Peyer's patch (tissue), 4 donors: Measurements from ENCODE around the gene BRD9. TPM values are rescaled to one million over a fixed set of nuclear protein-coding genes. Genes with fewer than 3 reads are reported as not detected.

ENCODE experiments used
- DNase-seq, 3 donors: peaks; one replicate each; pipeline ENCODE4 v3.0.0-alpha.2; 2017 to 2019
- H3K27ac ChIP-seq, 4 donors: fragments of 200-600 bp; sonication (generic); one replicate each; pipeline ENCODE4 v1.5.1; 2016 to 2019
- H3K27me3 ChIP-seq, 2 donors: fragments of 200-600 bp; sonication (generic); one replicate each; pipeline ENCODE4 v1.5.1; 2019
- H3K36me3 ChIP-seq, 3 donors: fragments of 200-600 bp; sonication (generic); one replicate each; pipeline ENCODE4 v1.5.1; 2016 to 2019
- H3K4me1 ChIP-seq, 4 donors: fragments of 200-600 bp; sonication (generic); one replicate each; pipeline ENCODE4 v1.5.1; 2016 to 2019
- H3K4me3 ChIP-seq, 4 donors: fragments of 200-600 bp; sonication (generic); 1 replicate in 3 of 4; 2 replicates in 1 of 4; pipeline ENCODE4 v1.5.1; 2016 to 2019; ENCODE audit warnings: mild to moderate bottlenecking in 1 of 4
- H3K9me3 ChIP-seq, 4 donors: fragments of 200-600 bp; sonication (generic); one replicate each; pipeline ENCODE4 v1.5.1; 2016 to 2019; ENCODE audit warnings: mild to moderate bottlenecking in 1 of 4
- POLR2A ChIP-seq, 2 donors: fragments of 450-650 bp; IDR thresholded peaks; one replicate each; pipeline ENCODE4 v1.5.1; 2017; ENCODE audit warnings: antibody characterized with exemption in 2 of 2, mild to moderate bottlenecking in 2 of 2, moderate library complexity in 2 of 2
- total RNA-seq, 4 donors: library from RNA; depleted of rRNA; stranded (reverse); fragments of >200 nt; gene quantifications; one replicate each; pipeline ENCODE4 v1.1.0, GENCODE V29; 2016
- TF ChIP-seq, protein P1 (sequence below), 6 experiments: fragments of 450-650 bp in 4 of 6; fragments of 200-600 bp in 2 of 6; sonication (generic) in 1 of 6; IDR thresholded peaks; one replicate each; pipeline ENCODE4 v1.5.1; 2017 to 2019; ENCODE audit warnings: antibody characterized with exemption in 6 of 6, mild to moderate bottlenecking in 3 of 6, moderate library complexity in 1 of 6

BRD9 gene
- total RNA-seq, 4 donors from 2014 or later = 36.4 to 90.8 (median 65.4) TPM

- DNase-seq = no peak
- H3K27me3 ChIP-seq = no peaks in the 10 kb centered on the region
- no peak overlapping the region for H3K4me3 ChIP-seq
- no peaks in the 10 kb centered on the region for H3K9me3 ChIP-seq
- no peaks in the 10 kb centered on the region for H3K4me1 ChIP-seq
- H3K27ac ChIP-seq = no peak overlapping the region
- TF ChIP-seq, protein P1, sequence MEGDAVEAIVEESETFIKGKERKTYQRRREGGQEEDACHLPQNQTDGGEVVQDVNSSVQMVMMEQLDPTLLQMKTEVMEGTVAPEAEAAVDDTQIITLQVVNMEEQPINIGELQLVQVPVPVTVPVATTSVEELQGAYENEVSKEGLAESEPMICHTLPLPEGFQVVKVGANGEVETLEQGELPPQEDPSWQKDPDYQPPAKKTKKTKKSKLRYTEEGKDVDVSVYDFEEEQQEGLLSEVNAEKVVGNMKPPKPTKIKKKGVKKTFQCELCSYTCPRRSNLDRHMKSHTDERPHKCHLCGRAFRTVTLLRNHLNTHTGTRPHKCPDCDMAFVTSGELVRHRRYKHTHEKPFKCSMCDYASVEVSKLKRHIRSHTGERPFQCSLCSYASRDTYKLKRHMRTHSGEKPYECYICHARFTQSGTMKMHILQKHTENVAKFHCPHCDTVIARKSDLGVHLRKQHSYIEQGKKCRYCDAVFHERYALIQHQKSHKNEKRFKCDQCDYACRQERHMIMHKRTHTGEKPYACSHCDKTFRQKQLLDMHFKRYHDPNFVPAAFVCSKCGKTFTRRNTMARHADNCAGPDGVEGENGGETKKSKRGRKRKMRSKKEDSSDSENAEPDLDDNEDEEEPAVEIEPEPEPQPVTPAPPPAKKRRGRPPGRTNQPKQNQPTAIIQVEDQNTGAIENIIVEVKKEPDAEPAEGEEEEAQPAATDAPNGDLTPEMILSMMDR (IDR thresholded peaks at IDR 0.05) = no peak
- TF ChIP-seq POLR2A (IDR thresholded peaks at IDR 0.05) = no peak
- H3K36me3 ChIP-seq = peaks cover 0 to 31% (median 0%) of the 10 kb centered on the region in 3 donors
These were observed 32.0 kb downstream of the BRD9 start for GRCh38 chr5:860506-861150.

DNA sequence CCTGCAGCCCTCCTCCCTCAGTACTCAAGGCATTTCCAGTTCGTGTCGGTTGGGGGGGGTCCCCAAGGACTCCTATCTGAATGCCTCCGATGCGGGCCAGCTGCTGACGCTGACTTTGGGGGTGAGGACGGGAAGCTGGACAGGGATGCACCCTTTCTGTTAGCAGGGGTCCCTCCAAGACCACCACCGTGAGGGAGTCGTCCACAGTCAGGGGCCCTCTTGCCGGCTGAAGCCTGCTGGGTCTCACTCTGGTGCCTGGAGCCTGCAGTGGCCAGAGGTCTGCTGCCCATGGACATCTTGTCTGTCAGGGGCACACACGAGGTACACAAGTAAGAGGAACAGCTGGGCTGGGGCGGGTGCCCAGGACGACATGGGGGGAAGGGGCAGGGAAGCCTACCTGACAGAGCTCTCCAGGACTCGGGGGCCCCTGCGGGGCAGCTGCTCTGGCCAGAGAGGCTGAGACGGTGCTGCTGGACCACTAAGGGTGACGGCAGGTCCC is 32.8 kb downstream of the BRD9 start:
- Histone ChIP-seq H3K4me3 (no peak overlapping the region), H3K36me3 (peaks cover 0 to 23% (median 0%) of the 10 kb centered on the region in 3 donors), H3K27me3 (no peaks in the 10 kb centered on the region), H3K4me1 (no peaks in the 10 kb centered on the region), H3K27ac (no peak overlapping the region), H3K9me3 (no peaks in the 10 kb centered on the region)
- DNase-seq = no peak
- TF ChIP-seq POLR2A (IDR thresholded peaks at IDR 0.05) = no peak
- TF ChIP-seq, protein P1 (IDR thresholded peaks at IDR 0.05) = no peak

DNA sequence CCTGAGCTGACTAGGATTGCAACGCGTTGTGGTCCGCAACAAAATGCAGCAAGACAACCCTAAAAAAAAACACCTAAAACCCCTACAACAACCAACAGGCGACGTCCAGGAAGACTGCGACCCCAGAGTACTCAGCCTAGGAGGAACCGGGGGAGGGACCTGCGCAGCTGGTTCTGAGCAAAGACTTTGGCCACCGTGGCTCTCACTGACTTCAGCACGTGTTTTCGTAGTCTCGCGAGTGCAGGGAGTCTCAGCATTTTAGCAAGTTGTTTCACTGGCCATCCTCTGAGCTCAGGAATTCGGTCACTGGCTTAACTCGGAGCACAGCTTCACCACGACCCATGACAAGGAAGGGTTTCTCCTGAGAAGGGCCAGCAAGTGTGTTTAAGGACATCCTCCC is 33.2 kb downstream of the BRD9 start:
- Histone ChIP-seq H3K4me3 (no peak overlapping the region), H3K27me3 (no peaks in the 10 kb centered on the region), H3K9me3 (no peaks in the 10 kb centered on the region), H3K27ac (no peak overlapping the region), H3K4me1 (no peaks in the 10 kb centered on the region), H3K36me3 (peaks cover 0 to 19% (median 0%) of the 10 kb centered on the region in 3 donors)
- TF ChIP-seq POLR2A (IDR thresholded peaks at IDR 0.05) = no peak
- TF ChIP-seq, protein P1 (IDR thresholded peaks at IDR 0.05) = no peak
- no peak for DNase-seq

- DNase-seq = no peak
- TF ChIP-seq, protein P1 (IDR thresholded peaks at IDR 0.05) = no peak
- TF ChIP-seq POLR2A (IDR thresholded peaks at IDR 0.05) = no peak
- Histone ChIP-seq H3K27me3 (no peaks in the 10 kb centered on the region), H3K9me3 (no peaks in the 10 kb centered on the region), H3K27ac (no peak overlapping the region), H3K4me3 (no peak overlapping the region), H3K36me3 (peaks cover 0 to 12% (median 0%) of the 10 kb centered on the region in 3 donors), H3K4me1 (no peaks in the 10 kb centered on the region)
These were observed 33.9 kb downstream of the BRD9 start for GRCh38 chr5:858726-859125.

DNA sequence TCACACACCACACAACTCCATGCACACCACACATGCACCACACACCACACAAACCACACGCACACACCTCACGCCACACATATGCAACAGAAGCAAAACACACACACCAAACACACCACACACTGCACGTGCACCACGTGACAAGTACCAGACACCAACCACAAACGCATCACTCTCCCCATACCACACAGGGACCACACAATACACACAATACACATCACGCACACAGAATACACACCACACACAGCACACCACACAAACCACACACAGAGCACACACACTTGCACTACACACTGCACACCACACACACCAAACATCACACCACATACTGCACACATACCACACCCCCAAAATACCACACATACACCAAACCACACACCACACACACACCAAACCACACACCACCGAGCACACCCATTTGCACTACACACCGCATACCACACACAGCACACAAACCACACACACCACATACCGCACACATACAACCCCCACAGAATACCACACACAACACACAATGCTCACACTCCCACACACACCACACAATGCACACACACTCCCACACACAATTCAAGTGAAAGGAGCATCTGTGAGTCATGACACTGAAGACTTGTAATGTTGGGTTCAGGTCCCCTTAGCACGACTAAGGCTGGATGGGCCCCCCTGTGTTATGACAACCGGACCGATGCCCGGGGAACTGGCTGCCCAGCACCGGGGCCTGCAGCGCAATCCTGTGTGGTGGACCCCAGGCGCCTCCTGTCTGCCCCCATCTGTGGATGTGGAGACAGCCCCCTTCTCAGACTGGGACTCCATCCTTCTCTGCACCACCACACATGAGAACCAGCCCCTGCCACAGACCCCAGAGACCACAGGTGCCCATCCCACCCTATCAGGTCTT is 35.8 kb downstream of the BRD9 start:
- H3K27ac ChIP-seq = no peak overlapping the region
- no peak overlapping the region for H3K4me3 ChIP-seq
- H3K4me1 ChIP-seq = no peaks in the 10 kb centered on the region
- H3K9me3 ChIP-seq = no peaks in the 10 kb centered on the region
- H3K36me3 ChIP-seq = no peaks in the 10 kb centered on the region
- TF ChIP-seq, protein P1 (IDR thresholded peaks at IDR 0.05) = no peak
- no peak for TF ChIP-seq POLR2A (IDR thresholded peaks at IDR 0.05)
- no peaks in the 10 kb centered on the region for H3K27me3 ChIP-seq
- DNase-seq = no peak
